Metanephros (tissue), 1 donor: ENCODE measurements around the gene IFT57. TPM values are rescaled to one million over a fixed set of nuclear protein-coding genes. Genes with fewer than 3 reads are reported as not detected.

Source experiments
- total RNA-seq: library from RNA; depleted of rRNA; stranded (reverse); fragments of >200 nt; gene quantifications from one replicate; pipeline ENCODE4 v1.2.3, GENCODE V29; 2014

The IFT57 gene
- 76.0 TPM for total RNA-seq

GRCh38 chr3:108221911-108222852, at the start of gene IFT57:
TSS of gene IFT57 (minus strand) at chr3:108222424. CDS start at chr3:108222322, 102 bp downstream.

Other genes starting within 250 kb of the IFT57 start
- gene CD47, start 131.4 kb downstream of the IFT57 start, total RNA-seq: 54.0 TPM
- 13.8 TPM for gene HHLA2, start 74.1 kb upstream of the IFT57 start, total RNA-seq